ENCODE data around the gene TBXAS1. TPM values are rescaled to one million over a fixed set of nuclear protein-coding genes. Genes with fewer than 3 reads are reported as not detected.

Gene TBXAS1
- total RNA-seq, 2 donors from 2014 or later = 19.3 to 44.1 TPM

DNA sequence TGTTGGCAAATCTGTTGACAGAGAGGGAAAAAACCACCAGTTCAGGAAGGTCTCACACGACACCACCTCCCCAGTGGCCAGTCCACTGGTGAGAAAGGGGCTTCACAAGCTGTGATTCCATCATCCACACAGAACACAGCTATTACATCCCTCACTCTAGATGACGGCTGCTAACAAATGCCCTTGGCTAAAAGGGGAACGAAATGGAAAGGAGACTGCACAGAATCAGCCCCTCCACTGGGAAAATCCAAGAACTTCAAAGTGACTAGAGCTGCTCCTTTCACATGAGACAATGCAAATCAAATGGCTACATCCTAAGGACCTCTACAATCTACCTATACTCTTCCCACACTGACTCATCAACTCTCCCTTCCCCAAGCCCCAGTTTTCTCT lies 228.1 kb downstream of the TBXAS1 start:
- 88% methylated on average over 3 of the region's 3 CpGs for WGBS
- H3K9me3 ChIP-seq = no peaks in the 10 kb centered on the region
- H3K27ac ChIP-seq = no peak overlapping the region
- no peak for DNase-seq (ENCODE audit: low spot score)
- H3K4me3 ChIP-seq = no peak overlapping the region
- intact Hi-C loops (cut with DNase I) = no loop called here
- H3K27me3 ChIP-seq (replicated peaks; ENCODE audit: insufficient read depth) = no peaks in the 10 kb centered on the region
- TF ChIP-seq POLR2A (IDR thresholded peaks at IDR 0.05) = no peak
- TF ChIP-seq, protein P1, sequence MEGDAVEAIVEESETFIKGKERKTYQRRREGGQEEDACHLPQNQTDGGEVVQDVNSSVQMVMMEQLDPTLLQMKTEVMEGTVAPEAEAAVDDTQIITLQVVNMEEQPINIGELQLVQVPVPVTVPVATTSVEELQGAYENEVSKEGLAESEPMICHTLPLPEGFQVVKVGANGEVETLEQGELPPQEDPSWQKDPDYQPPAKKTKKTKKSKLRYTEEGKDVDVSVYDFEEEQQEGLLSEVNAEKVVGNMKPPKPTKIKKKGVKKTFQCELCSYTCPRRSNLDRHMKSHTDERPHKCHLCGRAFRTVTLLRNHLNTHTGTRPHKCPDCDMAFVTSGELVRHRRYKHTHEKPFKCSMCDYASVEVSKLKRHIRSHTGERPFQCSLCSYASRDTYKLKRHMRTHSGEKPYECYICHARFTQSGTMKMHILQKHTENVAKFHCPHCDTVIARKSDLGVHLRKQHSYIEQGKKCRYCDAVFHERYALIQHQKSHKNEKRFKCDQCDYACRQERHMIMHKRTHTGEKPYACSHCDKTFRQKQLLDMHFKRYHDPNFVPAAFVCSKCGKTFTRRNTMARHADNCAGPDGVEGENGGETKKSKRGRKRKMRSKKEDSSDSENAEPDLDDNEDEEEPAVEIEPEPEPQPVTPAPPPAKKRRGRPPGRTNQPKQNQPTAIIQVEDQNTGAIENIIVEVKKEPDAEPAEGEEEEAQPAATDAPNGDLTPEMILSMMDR (IDR thresholded peaks at IDR 0.05) = no peak
- TF ChIP-seq POLR2AphosphoS5 (IDR thresholded peaks at IDR 0.05) = no peak
- peaks cover 7% of the 10 kb centered on the region for H3K4me1 ChIP-seq (replicated peaks)
- no peaks in the 10 kb centered on the region for H3K36me3 ChIP-seq

DNA sequence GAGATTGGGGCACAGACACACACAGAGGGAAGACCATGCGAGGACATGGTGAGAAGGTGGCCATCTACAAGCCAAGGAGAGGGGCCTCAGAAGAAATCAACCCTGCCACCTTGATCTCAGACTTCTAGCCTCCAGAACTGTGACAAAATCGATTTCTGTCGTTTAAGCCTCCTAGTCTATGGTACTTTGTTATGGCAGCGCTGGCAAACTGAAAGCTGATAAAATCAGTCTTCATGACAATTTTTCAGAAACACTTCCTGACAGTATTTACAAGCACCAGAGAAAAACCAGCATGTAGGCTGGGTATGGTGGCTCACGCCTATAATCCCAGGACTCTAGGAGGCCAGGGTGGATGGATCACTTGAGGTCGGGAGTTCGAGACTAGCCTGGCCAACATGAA lies 229.5 kb downstream of the TBXAS1 start:
- Histone ChIP-seq H3K36me3 (no peaks in the 10 kb centered on the region), H3K4me3 (no peak overlapping the region), H3K9me3 (no peaks in the 10 kb centered on the region), H3K4me1 (replicated peaks) (peaks cover 7% of the 10 kb centered on the region), H3K27ac (no peak overlapping the region), H3K27me3 (replicated peaks; ENCODE audit: insufficient read depth) (no peaks in the 10 kb centered on the region)
- TF ChIP-seq, protein P1 (IDR thresholded peaks at IDR 0.05) = no peak
- TF ChIP-seq POLR2AphosphoS5 (IDR thresholded peaks at IDR 0.05) (no peak), POLR2A (IDR thresholded peaks at IDR 0.05) (no peak)
- intact Hi-C loops (cut with DNase I) = no loop called here
- 81% methylated on average over 7 of the region's 7 CpGs for WGBS
- DNase-seq (ENCODE audit: low spot score) = no peak

GRCh38 chr7:140059273-140060242 lies 230.5 kb downstream of the TBXAS1 start:
- H3K9me3 ChIP-seq = no peaks in the 10 kb centered on the region
- TF ChIP-seq POLR2A (IDR thresholded peaks at IDR 0.05) = no peak
- TF ChIP-seq, protein P1 (IDR thresholded peaks at IDR 0.05) = no peak
- TF ChIP-seq POLR2AphosphoS5 (IDR thresholded peaks at IDR 0.05) = no peak
- 76% methylated on average over 12 of the region's 12 CpGs for WGBS
- H3K27me3 ChIP-seq (replicated peaks; ENCODE audit: insufficient read depth) = no peaks in the 10 kb centered on the region
- H3K4me1 ChIP-seq (replicated peaks) = peaks cover 7% of the 10 kb centered on the region
- H3K36me3 ChIP-seq = no peaks in the 10 kb centered on the region
- H3K27ac ChIP-seq = no peak overlapping the region
- intact Hi-C loops (cut with DNase I) = loop anchor here (10.0 kb wide), 1 partner anchor 695 kb away; no protein-coding TSS in a partner anchor
- peak; percentile 64 for DNase-seq (ENCODE audit: low spot score)
- no peak overlapping the region for H3K4me3 ChIP-seq

GRCh38 chr7:140060243-140060630 lies 231.2 kb downstream of the TBXAS1 start:
- H3K27ac ChIP-seq = no peak overlapping the region
- no peak overlapping the region for H3K4me3 ChIP-seq
- no peaks in the 10 kb centered on the region for H3K27me3 ChIP-seq (replicated peaks; ENCODE audit: insufficient read depth)
- TF ChIP-seq POLR2AphosphoS5 (IDR thresholded peaks at IDR 0.05) = no peak
- TF ChIP-seq, protein P1 (IDR thresholded peaks at IDR 0.05) = no peak
- no peak for TF ChIP-seq POLR2A (IDR thresholded peaks at IDR 0.05)
- intact Hi-C loops (cut with DNase I) = loop anchor here (10.0 kb wide), 1 partner anchor 695 kb away; no protein-coding TSS in a partner anchor
- H3K9me3 ChIP-seq = no peaks in the 10 kb centered on the region
- peaks cover 7% of the 10 kb centered on the region for H3K4me1 ChIP-seq (replicated peaks)
- DNase-seq (ENCODE audit: low spot score) = no peak
- WGBS = 82% methylated on average over 3 of the region's 3 CpGs
- H3K36me3 ChIP-seq = no peaks in the 10 kb centered on the region
